OCI-LY1 (cell line): ENCODE measurements around the gene ZFPL1.
A peak's percentile ranks its signal among the peaks of the same experiment; 100 is the strongest.

Source experiments
- H2AFZ ChIP-seq: fragments of 200-600 bp; sonication (generic), shearing (Covaris generic); 2 replicates; pipeline ENCODE4 v1.6.0; 2014; ENCODE audit warnings: antibody characterized with exemption, mild to moderate bottlenecking, low read length
- H3F3A ChIP-seq: fragments of 200-600 bp; sonication (generic), shearing (Covaris generic); 2 replicates; pipeline ENCODE4 v1.6.0; 2014; ENCODE audit warnings: mild to moderate bottlenecking, antibody characterized with exemption, low read length, moderate library complexity; ENCODE audit not compliant: insufficient read depth
- H3K27ac ChIP-seq: fragments of 200-600 bp; sonication (generic); 2 replicates; pipeline ENCODE4 v1.5.1; 2014; ENCODE audit warnings: low read length, mixed run types, mild to moderate bottlenecking, low read depth; ENCODE audit not compliant: poor library complexity, severe bottlenecking
- H3K27me3 ChIP-seq: fragments of 200-600 bp; sonication (generic); 2 replicates; pipeline ENCODE4 v1.6.0; 2014; ENCODE audit warnings: antibody characterized with exemption, mild to moderate bottlenecking, low read length, moderate library complexity; ENCODE audit not compliant: insufficient read depth
- H3K36me3 ChIP-seq: fragments of 200-600 bp; sonication (generic); 2 replicates; pipeline ENCODE4 v1.6.1; 2014; ENCODE audit warnings: mild to moderate bottlenecking, antibody characterized with exemption, low read length, moderate library complexity, mixed read lengths; ENCODE audit not compliant: insufficient read depth
- H3K4me1 ChIP-seq: fragments of 200-600 bp; sonication (generic); 2 replicates; pipeline ENCODE4 v1.5.1; 2014; ENCODE audit warnings: mild to moderate bottlenecking, low read length, moderate library complexity; ENCODE audit not compliant: insufficient read depth, severe bottlenecking
- H3K4me2 ChIP-seq: fragments of 200-600 bp; sonication (generic), shearing (Covaris generic); 2 replicates; pipeline ENCODE4 v1.6.1; 2014; ENCODE audit warnings: low read length
- H3K4me3 ChIP-seq: fragments of 200-600 bp; sonication (generic); 2 replicates; pipeline ENCODE4 v1.5.1; 2014; ENCODE audit warnings: low read length, low read depth, mild to moderate bottlenecking, mixed read lengths; ENCODE audit not compliant: poor library complexity, severe bottlenecking
- H3K79me2 ChIP-seq: fragments of 200-600 bp; shearing (Covaris generic); 2 replicates; pipeline ENCODE4 v1.6.1; 2016; ENCODE audit warnings: mixed run types, low read length, mixed read lengths; ENCODE audit not compliant: insufficient read depth
- H3K9ac ChIP-seq: fragments of 200-600 bp; sonication (generic), shearing (Covaris generic); 2 replicates; pipeline ENCODE4 v1.6.1; 2014; ENCODE audit warnings: mild to moderate bottlenecking, low read length, mixed read lengths
- H3K9me2 ChIP-seq: fragments of 200-600 bp; sonication (generic), shearing (Covaris generic); 2 replicates; pipeline ENCODE4 v1.6.1; 2014; ENCODE audit warnings: low read depth, mild to moderate bottlenecking, low read length, mixed read lengths
- H3K9me3 ChIP-seq: fragments of 200-600 bp; shearing (Covaris generic); 2 replicates; pipeline ENCODE4 v1.6.1; 2014; ENCODE audit warnings: low read length, mixed read lengths
- H4K20me1 ChIP-seq: fragments of 200-600 bp; sonication (generic), shearing (Covaris generic); 2 replicates; pipeline ENCODE4 v1.6.0; 2016; ENCODE audit warnings: mild to moderate bottlenecking, low read length; ENCODE audit not compliant: insufficient read depth
- EZH2 ChIP-seq: fragments of 200-600 bp; sonication (generic), shearing (Covaris generic); IDR thresholded peaks from 2 replicates; pipeline ENCODE4 v1.8.0; 2017; ENCODE audit warnings: borderline replicate concordance, mixed run types, mild to moderate bottlenecking, antibody characterized with exemption, low read length, moderate library complexity, mixed read lengths
- TF ChIP-seq, protein P1 (sequence below): fragments of 200-600 bp; sonication (generic), shearing (Covaris generic); IDR thresholded peaks from 2 replicates; pipeline ENCODE4 v1.5.1; 2017; ENCODE audit warnings: mild to moderate bottlenecking, antibody characterized with exemption, low read length, moderate library complexity, mixed read lengths

Gene ZFPL1

DNA sequence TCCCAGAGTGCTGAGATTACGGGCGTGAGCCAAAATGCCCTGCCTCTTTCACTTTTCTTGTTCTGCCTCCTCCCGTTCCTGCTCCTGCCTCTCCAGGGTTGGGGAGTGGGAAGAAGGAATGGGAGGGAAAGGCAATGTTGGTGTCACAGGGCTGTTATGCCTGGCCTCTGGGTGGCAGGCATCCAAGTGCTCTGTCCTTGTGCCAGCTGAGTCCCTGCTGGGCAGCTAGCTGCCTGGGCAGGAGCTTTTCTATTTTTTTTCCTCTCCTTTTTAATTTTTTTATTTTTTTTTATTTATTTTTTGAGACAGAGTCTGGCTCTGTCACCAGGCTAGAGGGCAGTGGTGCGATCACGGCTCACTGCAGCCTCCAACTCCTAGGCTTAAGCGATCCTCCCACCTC lies 47.1 kb upstream of the ZFPL1 start:
- Histone ChIP-seq H3K9me2 (no peaks in the 10 kb centered on the region), H3K79me2 (no peaks in the 10 kb centered on the region), H3K4me2 (no peak overlapping the region), H3K36me3 (peaks cover 6% of the 10 kb centered on the region; the same call in 1 of the 2 replicates), H2AFZ (no peak overlapping the region), H3K27me3 (no peaks in the 10 kb centered on the region), H4K20me1 (no peaks in the 10 kb centered on the region), H3K4me3 (no peak overlapping the region), H3K9ac (no peak overlapping the region), H3K4me1 (peaks cover 15% of the 10 kb centered on the region), H3K27ac (no peak overlapping the region), H3K9me3 (no peaks in the 10 kb centered on the region), H3F3A (no peaks in the 10 kb centered on the region)
- TF ChIP-seq EZH2: no peak
- TF ChIP-seq, protein P1, sequence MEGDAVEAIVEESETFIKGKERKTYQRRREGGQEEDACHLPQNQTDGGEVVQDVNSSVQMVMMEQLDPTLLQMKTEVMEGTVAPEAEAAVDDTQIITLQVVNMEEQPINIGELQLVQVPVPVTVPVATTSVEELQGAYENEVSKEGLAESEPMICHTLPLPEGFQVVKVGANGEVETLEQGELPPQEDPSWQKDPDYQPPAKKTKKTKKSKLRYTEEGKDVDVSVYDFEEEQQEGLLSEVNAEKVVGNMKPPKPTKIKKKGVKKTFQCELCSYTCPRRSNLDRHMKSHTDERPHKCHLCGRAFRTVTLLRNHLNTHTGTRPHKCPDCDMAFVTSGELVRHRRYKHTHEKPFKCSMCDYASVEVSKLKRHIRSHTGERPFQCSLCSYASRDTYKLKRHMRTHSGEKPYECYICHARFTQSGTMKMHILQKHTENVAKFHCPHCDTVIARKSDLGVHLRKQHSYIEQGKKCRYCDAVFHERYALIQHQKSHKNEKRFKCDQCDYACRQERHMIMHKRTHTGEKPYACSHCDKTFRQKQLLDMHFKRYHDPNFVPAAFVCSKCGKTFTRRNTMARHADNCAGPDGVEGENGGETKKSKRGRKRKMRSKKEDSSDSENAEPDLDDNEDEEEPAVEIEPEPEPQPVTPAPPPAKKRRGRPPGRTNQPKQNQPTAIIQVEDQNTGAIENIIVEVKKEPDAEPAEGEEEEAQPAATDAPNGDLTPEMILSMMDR: no peak

DNA sequence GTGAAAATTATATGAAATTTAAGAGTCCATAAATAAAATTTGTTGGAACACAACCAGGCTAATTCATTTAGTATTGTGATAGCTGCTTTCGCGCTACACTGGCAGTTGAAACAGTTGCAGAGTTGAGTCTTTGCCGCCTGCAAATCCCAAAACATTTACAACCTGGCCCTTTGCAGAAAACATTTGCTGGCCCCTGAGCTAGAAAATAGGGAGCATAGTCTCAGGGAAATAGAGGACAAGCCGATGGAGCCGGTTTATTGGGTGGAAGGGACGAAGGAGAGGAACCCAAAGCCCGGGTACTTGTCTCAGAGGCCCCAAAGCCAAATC lies 43.5 kb upstream of the ZFPL1 start:
- H3K27me3 ChIP-seq: no peaks in the 10 kb centered on the region
- H3K36me3 ChIP-seq: peaks cover 24% of the 10 kb centered on the region
- no peaks in the 10 kb centered on the region for H3K9me3 ChIP-seq
- H3K9me2 ChIP-seq: no peaks in the 10 kb centered on the region
- peak overlapping the region; percentile 80 for H3K4me3 ChIP-seq
- H3K9ac ChIP-seq: peak overlapping the region; percentile 72
- H3K27ac ChIP-seq: peak overlapping the region; percentile 85
- no peaks in the 10 kb centered on the region for H3K79me2 ChIP-seq
- peak overlapping the region; percentile 85 for H3K4me2 ChIP-seq
- H4K20me1 ChIP-seq: no peaks in the 10 kb centered on the region
- H3K4me1 ChIP-seq: peaks cover 25% of the 10 kb centered on the region
- peak overlapping the region; percentile 94; the same call in 1 of the 2 replicates for H2AFZ ChIP-seq
- H3F3A ChIP-seq: no peaks in the 10 kb centered on the region
- no peak for TF ChIP-seq EZH2
- TF ChIP-seq, protein P1: no peak

DNA sequence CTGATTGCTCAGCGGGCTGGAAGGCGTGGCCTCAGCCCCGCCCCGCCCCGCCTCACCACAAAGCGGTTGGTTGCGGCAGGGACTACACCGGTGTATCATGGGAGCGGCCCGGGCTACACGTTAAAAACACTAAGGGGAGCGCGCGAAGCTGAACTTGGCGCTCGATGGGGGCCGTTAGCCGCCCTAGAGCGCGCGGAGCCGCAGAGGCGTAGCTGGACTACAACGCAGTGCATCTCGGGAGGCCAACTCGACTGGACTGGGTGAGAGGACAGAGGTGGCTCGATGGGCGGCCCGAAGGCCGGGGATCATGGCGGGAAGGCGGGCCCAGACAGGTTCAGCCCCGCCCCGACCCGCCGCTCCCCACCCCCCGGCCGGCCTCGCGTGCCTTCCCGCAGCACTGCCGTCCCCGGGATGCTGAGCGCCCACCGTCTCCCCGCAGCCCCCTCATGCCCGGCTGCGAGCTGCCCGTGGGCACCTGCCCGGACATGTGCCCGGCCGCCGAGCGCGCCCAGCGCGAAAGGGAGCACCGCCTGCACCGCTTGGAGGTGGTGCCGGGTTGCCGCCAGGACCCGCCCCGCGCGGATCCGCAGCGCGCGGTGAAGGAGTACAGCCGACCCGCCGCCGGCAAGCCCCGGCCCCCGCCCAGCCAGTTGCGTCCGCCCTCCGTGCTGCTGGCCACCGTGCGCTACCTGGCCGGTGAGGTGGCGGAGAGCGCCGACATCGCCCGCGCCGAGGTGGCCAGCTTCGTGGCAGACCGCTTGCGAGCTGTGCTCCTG lies 43.0 kb upstream of the ZFPL1 start, which contains the start of gene SAC3D1:
Gene SAC3D1 (plus strand): TSS at position 364 of the 776 bp plus-strand sequence. CDS start 83 bp downstream, at position 447.
- TF ChIP-seq, protein P1: no peak
- TF ChIP-seq EZH2: no peak

More for the DNA sequence above, 43.0 kb upstream of the ZFPL1 start, which contains the start of gene SAC3D1:
- no peaks in the 10 kb centered on the region for H4K20me1 ChIP-seq
- H3K27ac ChIP-seq: peak within 1 kb of the TSS; percentile 85
- peak within 1 kb of the TSS; percentile 94; the same call in 1 of the 2 replicates for H2AFZ ChIP-seq
- peaks cover 24% of the 10 kb centered on the region for H3K36me3 ChIP-seq
- H3F3A ChIP-seq: no peaks in the 10 kb centered on the region
- no peaks in the 10 kb centered on the region for H3K9me3 ChIP-seq
- H3K9me2 ChIP-seq: no peaks in the 10 kb centered on the region
- H3K4me3 ChIP-seq: peak within 1 kb of the TSS; percentile 80
- peak within 1 kb of the TSS; percentile 72 for H3K9ac ChIP-seq
- H3K79me2 ChIP-seq: no peaks in the 10 kb centered on the region
- peaks cover 25% of the 10 kb centered on the region for H3K4me1 ChIP-seq
- H3K4me2 ChIP-seq: peak within 1 kb of the TSS; percentile 85
- H3K27me3 ChIP-seq: no peaks in the 10 kb centered on the region
